Cardiac fibroblast (primary cell): Measurements from ENCODE around the gene FOXP3.

Experiments used
- DNase-seq, 2 donors: peaks; one replicate each; pipeline versions ENCODE4 v3.0.0 to v3.0.0-alpha.2; 2010; ENCODE audit warnings: low read depth in 2 of 2
- H3K4me3 ChIP-seq, 2 donors: replicated peaks in 1 of 2; 1 replicate in 1 of 2; 2 replicates in 1 of 2; pipeline ENCODE4 v1.5.1; 2011; ENCODE audit warnings: low read depth in 2 of 2, low read length in 2 of 2, mild to moderate bottlenecking in 2 of 2, moderate library complexity in 1 of 2
- TF ChIP-seq, protein P1 (sequence below): IDR thresholded peaks from one replicate; pipeline ENCODE4 v1.5.1; 2011; ENCODE audit warnings: low read depth, mild to moderate bottlenecking, low read length, inconsistent platforms

The FOXP3 gene

DNA sequence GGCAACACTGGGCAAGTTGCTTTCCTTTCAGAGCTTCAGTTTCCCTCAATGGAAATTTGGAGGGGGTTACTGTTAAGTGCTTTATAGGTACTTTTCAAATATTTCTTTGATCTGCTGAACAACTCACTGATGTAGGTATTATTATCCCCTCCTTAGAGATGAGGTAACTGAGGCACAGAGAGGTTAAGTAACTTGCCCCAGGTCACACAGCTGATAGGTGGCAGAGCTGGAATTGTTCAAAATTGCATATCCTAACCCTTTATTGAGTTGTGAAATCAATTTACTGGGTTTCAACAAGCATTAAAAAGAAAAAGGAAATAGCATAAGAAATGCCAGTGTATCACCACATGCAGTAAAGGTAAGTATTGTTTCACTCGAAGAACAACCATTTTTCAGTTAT lies 11.7 kb upstream of the FOXP3 start:
- TF ChIP-seq, protein P1, sequence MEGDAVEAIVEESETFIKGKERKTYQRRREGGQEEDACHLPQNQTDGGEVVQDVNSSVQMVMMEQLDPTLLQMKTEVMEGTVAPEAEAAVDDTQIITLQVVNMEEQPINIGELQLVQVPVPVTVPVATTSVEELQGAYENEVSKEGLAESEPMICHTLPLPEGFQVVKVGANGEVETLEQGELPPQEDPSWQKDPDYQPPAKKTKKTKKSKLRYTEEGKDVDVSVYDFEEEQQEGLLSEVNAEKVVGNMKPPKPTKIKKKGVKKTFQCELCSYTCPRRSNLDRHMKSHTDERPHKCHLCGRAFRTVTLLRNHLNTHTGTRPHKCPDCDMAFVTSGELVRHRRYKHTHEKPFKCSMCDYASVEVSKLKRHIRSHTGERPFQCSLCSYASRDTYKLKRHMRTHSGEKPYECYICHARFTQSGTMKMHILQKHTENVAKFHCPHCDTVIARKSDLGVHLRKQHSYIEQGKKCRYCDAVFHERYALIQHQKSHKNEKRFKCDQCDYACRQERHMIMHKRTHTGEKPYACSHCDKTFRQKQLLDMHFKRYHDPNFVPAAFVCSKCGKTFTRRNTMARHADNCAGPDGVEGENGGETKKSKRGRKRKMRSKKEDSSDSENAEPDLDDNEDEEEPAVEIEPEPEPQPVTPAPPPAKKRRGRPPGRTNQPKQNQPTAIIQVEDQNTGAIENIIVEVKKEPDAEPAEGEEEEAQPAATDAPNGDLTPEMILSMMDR = no peak
- DNase-seq = no peak
- no peak overlapping the region for H3K4me3 ChIP-seq

DNA sequence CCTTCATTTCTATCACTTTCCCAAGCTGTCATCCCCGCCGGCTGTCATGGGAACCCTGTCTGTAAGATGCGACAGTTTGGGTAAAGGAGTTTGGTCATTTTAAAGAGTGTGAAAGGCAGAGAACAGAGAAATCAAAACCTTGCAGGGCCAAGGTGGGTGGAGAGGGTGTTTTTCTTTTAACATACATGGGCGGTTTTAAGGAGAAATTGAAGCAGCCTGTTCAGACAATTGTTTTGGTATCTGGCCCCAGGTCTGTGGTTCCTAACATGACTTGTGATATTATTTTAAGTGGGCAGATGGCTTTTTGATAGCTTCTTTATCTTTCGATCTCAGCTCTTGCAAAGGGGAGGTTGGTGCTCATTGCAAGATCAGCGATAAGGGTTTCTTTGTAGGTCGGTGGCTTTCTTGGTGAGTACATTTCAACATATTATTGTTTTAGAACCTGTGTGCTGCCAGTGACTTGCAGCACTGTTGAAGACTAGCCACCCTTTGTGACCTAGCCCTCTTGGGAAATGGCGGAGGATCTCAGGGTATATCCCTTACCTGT lies 8.7 kb upstream of the FOXP3 start:
- no peak for DNase-seq
- TF ChIP-seq, protein P1 = no peak
- no peak overlapping the region for H3K4me3 ChIP-seq

DNA sequence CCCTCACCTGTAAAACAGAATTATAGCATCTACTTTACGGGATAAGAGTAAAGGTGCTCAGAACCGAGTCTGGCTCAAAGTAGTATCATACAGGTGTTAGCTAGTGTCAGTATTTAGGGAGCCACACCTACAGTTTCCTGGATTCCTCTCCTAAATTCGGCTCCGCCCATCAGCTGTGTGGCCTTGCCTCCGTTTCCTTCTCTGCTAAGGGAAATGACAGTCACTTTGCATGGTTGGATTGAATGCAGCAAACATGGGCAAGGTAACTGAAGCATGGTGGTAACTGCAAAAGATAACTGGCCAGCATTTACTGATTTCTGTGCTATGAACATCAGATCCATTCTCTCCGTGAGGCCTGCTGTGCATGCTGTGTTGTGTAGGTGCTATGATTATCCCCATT lies 7.9 kb upstream of the FOXP3 start:
- DNase-seq = no peak
- TF ChIP-seq, protein P1 = no peak
- H3K4me3 ChIP-seq = no peak overlapping the region

DNA sequence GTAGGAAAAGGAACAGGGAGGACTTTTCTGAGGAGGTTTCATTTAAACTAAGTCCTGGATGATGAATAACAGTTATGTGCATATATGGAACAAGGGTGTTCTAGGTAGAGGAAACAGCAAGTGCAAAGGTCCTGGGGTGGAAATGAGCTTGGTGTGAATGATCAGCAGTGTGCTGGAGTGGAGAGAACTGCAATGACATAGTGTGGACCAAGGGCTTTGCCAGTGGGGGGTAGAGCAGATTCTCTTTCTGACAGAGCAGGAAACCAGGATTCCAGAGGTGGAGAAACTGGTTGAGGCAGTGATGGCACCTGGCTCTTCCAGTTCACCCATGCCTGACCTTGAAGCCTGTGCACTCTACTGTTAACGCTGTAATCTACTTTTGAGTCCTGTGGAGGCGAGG lies 6.8 kb upstream of the FOXP3 start:
- H3K4me3 ChIP-seq = no peak overlapping the region
- DNase-seq = no peak
- TF ChIP-seq, protein P1 = no peak

DNA sequence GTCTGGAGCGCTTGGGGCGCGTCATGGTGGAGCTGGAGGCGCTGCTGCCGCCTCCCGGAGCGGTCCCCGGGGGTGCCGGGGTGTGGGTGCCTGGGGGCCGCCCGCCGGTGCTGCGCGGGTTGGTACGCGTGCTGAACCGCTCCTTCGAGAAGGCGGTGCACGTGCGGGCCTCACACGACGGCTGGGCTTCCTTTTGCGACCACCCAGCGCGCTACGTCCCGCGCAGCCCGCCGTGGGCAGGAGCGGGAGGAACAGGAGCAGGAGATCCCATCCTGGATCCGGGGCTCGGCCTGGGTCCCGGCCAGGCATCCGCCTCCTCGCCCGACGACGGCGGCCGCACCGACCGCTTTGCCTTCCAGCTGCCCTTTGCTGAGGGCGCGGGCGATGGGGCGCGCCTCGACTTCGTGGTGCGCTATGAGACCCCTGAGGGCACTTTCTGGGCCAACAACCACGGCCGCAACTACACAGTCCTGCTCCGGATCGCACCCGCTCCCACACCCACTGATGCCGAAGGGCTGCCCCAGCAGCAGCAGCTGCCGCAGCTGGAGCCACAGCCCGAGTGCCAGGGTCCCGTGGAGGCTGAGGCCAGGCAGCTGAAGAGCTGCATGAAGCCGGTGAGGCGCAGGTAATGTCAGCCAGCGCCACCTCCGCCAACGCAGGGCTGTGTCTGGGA lies 5.9 kb upstream of the FOXP3 start:
- H3K4me3 ChIP-seq = peak overlapping the region; percentile 59 to 67
- DNase-seq = peak in 1 of 2 donors; percentile 5
- TF ChIP-seq, protein P1 = no peak

DNA sequence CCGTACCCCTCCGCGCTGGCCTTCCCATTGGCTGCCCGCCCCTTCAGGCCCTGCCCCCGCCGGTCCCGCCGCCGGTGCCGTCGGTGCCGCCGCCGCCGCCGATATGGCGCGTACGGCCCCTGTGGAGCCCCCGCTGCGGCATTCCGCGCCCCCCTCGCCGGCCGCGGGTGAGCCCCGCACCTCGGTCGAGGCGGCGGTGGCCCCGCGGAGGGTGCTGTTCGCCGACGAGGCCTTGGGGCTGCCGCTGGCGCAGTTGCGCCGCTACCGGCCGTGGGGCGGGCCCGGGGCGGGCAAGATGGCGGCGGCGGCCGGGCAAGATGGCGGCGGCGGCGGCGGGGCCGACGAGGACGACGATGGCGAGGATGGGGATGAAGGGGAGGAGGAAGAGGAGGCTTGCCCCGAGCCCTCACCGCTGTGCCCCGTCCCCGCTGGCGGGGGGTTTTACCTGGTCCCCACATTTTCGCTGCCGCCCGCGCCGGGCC lies 5.3 kb upstream of the FOXP3 start, which contains the start of gene PPP1R3F:
PPP1R3F (plus strand) TSS at position 27 of the 482 bp plus-strand sequence; CDS start at position 104, 77 bp downstream.
- H3K4me3 ChIP-seq = peak within 1 kb of the TSS; percentile 60 to 67
- TF ChIP-seq, protein P1 = no peak
- DNase-seq = no peak
